ENCODE data around the gene CTCF. TPM values are rescaled to one million over a fixed set of nuclear protein-coding genes. Genes with fewer than 3 reads are reported as not detected.
"Not testable (repeated sequence)": the region's sequence is repeated elsewhere in the genome, so short reads cannot be mapped to it uniquely, and the experiment has no call there.

Gene CTCF
- polyA plus RNA-seq = 70.9 TPM

GRCh38 chr16:67562526-67562917 lies at the start of gene CTCF:
CTCF (plus strand) TSS chr16:67562526; CDS start chr16:67610833, 48,307 bp downstream.
- Mint-ChIP-seq H3K36me3 (peaks cover 8% of the 10 kb centered on the region), H3K9me3 (no peaks in the 10 kb centered on the region), H3K4me1 (peaks cover 32 to 35% (median 33%) of the 10 kb centered on the region in 3 donors), H3K27me3 (no peaks in the 10 kb centered on the region), H3K27ac (peak within 1 kb of the TSS; percentile 91 to 95 (median 95)), H3K4me3 (peak within 1 kb of the TSS; percentile 89 to 96 (median 94))

GRCh38 chr16:67513892-67514291 lies 48.4 kb upstream of the CTCF start:
- H3K27me3 Mint-ChIP-seq, H3K36me3 Mint-ChIP-seq, H3K9me3 Mint-ChIP-seq: not testable (repeated sequence)
- H3K4me3 Mint-ChIP-seq = peak overlapping the region in 1 of 4 donors; percentile 66
- H3K4me1 Mint-ChIP-seq = peaks cover 36 to 39% (median 37%) of the 10 kb centered on the region in 3 donors
- H3K27ac Mint-ChIP-seq = peak overlapping the region; percentile 93 to 99 (median 93)

GRCh38 chr16:67514382-67514828 lies 47.9 kb upstream of the CTCF start:
- peak overlapping the region; percentile 93 to 99 (median 93) for H3K27ac Mint-ChIP-seq
- peaks cover 1% of the 10 kb centered on the region for H3K36me3 Mint-ChIP-seq
- peaks cover 40 to 43% (median 41%) of the 10 kb centered on the region in 3 donors for H3K4me1 Mint-ChIP-seq
- H3K27me3 Mint-ChIP-seq = no peaks in the 10 kb centered on the region
- no peaks in the 10 kb centered on the region for H3K9me3 Mint-ChIP-seq
- H3K4me3 Mint-ChIP-seq = peak overlapping the region in 3 of 4 donors; percentile 52 to 81 (median 73)

- Mint-ChIP-seq H3K36me3 (peaks cover 1% of the 10 kb centered on the region), H3K9me3 (no peaks in the 10 kb centered on the region), H3K27ac (peak overlapping the region; percentile 93 to 99 (median 98)), H3K4me1 (peaks cover 48 to 52% (median 50%) of the 10 kb centered on the region in 3 donors), H3K27me3 (no peaks in the 10 kb centered on the region), H3K4me3 (peak overlapping the region; percentile 54 to 94 (median 82))
Observed at GRCh38 chr16:67516296-67517154, 45.8 kb upstream of the CTCF start.

- Mint-ChIP-seq H3K36me3 (peaks cover 1% of the 10 kb centered on the region), H3K4me3 (peak overlapping the region in 3 of 4 donors; percentile 80 to 94 (median 84)), H3K27ac (peak overlapping the region; percentile 93 to 99 (median 98)), H3K4me1 (peaks cover 49 to 54% (median 50%) of the 10 kb centered on the region in 3 donors), H3K9me3 (no peaks in the 10 kb centered on the region), H3K27me3 (no peaks in the 10 kb centered on the region)
Observed at GRCh38 chr16:67517155-67517445, 45.2 kb upstream of the CTCF start.

- H3K4me1 Mint-ChIP-seq = peaks cover 47 to 55% (median 51%) of the 10 kb centered on the region in 3 donors
Observed at GRCh38 chr16:67517661-67518423, 44.5 kb upstream of the CTCF start.

GRCh38 chr16:67518676-67519075 lies 43.6 kb upstream of the CTCF start:
- H3K9me3 Mint-ChIP-seq = no peaks in the 10 kb centered on the region
- H3K4me3 Mint-ChIP-seq = peak overlapping the region; percentile 84 to 94 (median 92)
- H3K27me3 Mint-ChIP-seq = no peaks in the 10 kb centered on the region
- H3K36me3 Mint-ChIP-seq = peaks cover 4% of the 10 kb centered on the region
- H3K27ac Mint-ChIP-seq = peak overlapping the region; percentile 93 to 99 (median 98)
- H3K4me1 Mint-ChIP-seq = peaks cover 48 to 58% (median 53%) of the 10 kb centered on the region in 3 donors

More at GRCh38 chr16:67517661-67518423, 44.5 kb upstream of the CTCF start:
- peak overlapping the region; percentile 84 to 94 (median 92) for H3K4me3 Mint-ChIP-seq
- H3K36me3 Mint-ChIP-seq = peaks cover 4% of the 10 kb centered on the region
- no peaks in the 10 kb centered on the region for H3K9me3 Mint-ChIP-seq
- no peaks in the 10 kb centered on the region for H3K27me3 Mint-ChIP-seq
- H3K27ac Mint-ChIP-seq = peak overlapping the region; percentile 93 to 99 (median 98)

- peaks cover 52 to 58% (median 55%) of the 10 kb centered on the region in 3 donors for H3K4me1 Mint-ChIP-seq
- peak overlapping the region; percentile 84 to 94 (median 92) for H3K4me3 Mint-ChIP-seq
- H3K27ac Mint-ChIP-seq = peak overlapping the region; percentile 93 to 99 (median 98)
- H3K36me3 Mint-ChIP-seq = peaks cover 4% of the 10 kb centered on the region
- H3K9me3 Mint-ChIP-seq = no peaks in the 10 kb centered on the region
- H3K27me3 Mint-ChIP-seq = no peaks in the 10 kb centered on the region
Observed at GRCh38 chr16:67519242-67519641, 43.1 kb upstream of the CTCF start.

- Mint-ChIP-seq H3K4me1 (peaks cover 49 to 54% (median 50%) of the 10 kb centered on the region in 3 donors), H3K27me3 (no peaks in the 10 kb centered on the region)
Observed at GRCh38 chr16:67521095-67521804, 41.1 kb upstream of the CTCF start.

GRCh38 chr16:67525176-67525860 lies 37.0 kb upstream of the CTCF start:
- no peaks in the 10 kb centered on the region for H3K27me3 Mint-ChIP-seq
- H3K9me3 Mint-ChIP-seq = no peaks in the 10 kb centered on the region
- peak overlapping the region in 2 of 3 donors; percentile 67 to 96 for H3K27ac Mint-ChIP-seq
- H3K4me1 Mint-ChIP-seq = peaks cover 31 to 35% (median 31%) of the 10 kb centered on the region in 3 donors
- peak overlapping the region in 2 of 4 donors; percentile 45 to 84 for H3K4me3 Mint-ChIP-seq
- peaks cover 3% of the 10 kb centered on the region for H3K36me3 Mint-ChIP-seq

More at GRCh38 chr16:67521095-67521804, 41.1 kb upstream of the CTCF start:
- H3K4me3 Mint-ChIP-seq = peak overlapping the region; percentile 87 to 98 (median 93)
- peaks cover 4% of the 10 kb centered on the region for H3K36me3 Mint-ChIP-seq
- H3K27ac Mint-ChIP-seq = peak overlapping the region; percentile 99
- H3K9me3 Mint-ChIP-seq = no peaks in the 10 kb centered on the region

- peak overlapping the region in 2 of 4 donors; percentile 84 to 86 for H3K4me3 Mint-ChIP-seq
- H3K36me3 Mint-ChIP-seq = peaks cover 3% of the 10 kb centered on the region
- H3K9me3 Mint-ChIP-seq = no peaks in the 10 kb centered on the region
- H3K27ac Mint-ChIP-seq = peak overlapping the region in 2 of 3 donors; percentile 87 to 96
- peaks cover 26 to 31% (median 30%) of the 10 kb centered on the region in 3 donors for H3K4me1 Mint-ChIP-seq
- H3K27me3 Mint-ChIP-seq = no peaks in the 10 kb centered on the region
Observed at GRCh38 chr16:67526149-67526791, 36.1 kb upstream of the CTCF start.

- Mint-ChIP-seq H3K9me3 (no peaks in the 10 kb centered on the region), H3K36me3 (peaks cover under 1% of the 10 kb centered on the region), H3K27me3 (peaks cover 3% of the 10 kb centered on the region), H3K27ac (peak within 1 kb of the TSS; percentile 96 to 98 (median 98)), H3K4me1 (peaks cover 33 to 43% (median 38%) of the 10 kb centered on the region in 3 donors), H3K4me3 (peak within 1 kb of the TSS; percentile 84 to 99 (median 96))
Observed at GRCh38 chr16:67528222-67528869, 34.0 kb upstream of the CTCF start, which contains the start of gene RIPOR1. RIPOR1 (plus strand) TSS chr16:67528829; CDS start chr16:67538447, 9,618 bp downstream.
